GM04504 (cell line): ENCODE results near the gene DDX25.
A peak's percentile ranks its signal among the peaks of the same experiment; 100 is the strongest.

Experiments
- DNase-seq: peaks from one replicate; pipeline ENCODE4 v3.0.0-alpha.2; 2012; ENCODE audit warnings: low read depth

The DDX25 gene

GRCh38 chr11:125950696-125951651 lies 46.7 kb downstream of the DDX25 start:
- peak; percentile 19 for DNase-seq

- DNase-seq: no peak
These were observed 47.4 kb downstream of the DDX25 start for GRCh38 chr11:125951731-125952130.

GRCh38 chr11:125952559-125952958 lies 48.3 kb downstream of the DDX25 start:
- no peak for DNase-seq

GRCh38 chr11:125952973-125953372 lies 48.7 kb downstream of the DDX25 start:
- no peak for DNase-seq

GRCh38 chr11:125953401-125953935 lies 49.2 kb downstream of the DDX25 start:
- DNase-seq: no peak

GRCh38 chr11:125954123-125954944 lies 50.0 kb downstream of the DDX25 start:
- DNase-seq: no peak

- DNase-seq: no peak
These were observed 50.8 kb downstream of the DDX25 start for GRCh38 chr11:125954945-125955640.

- DNase-seq: no peak
These were observed 51.5 kb downstream of the DDX25 start for GRCh38 chr11:125955856-125956255.

GRCh38 chr11:125956391-125957134 lies 52.3 kb downstream of the DDX25 start:
- DNase-seq: no peak

GRCh38 chr11:125957618-125958332 lies 53.5 kb downstream of the DDX25 start:
- DNase-seq: no peak

GRCh38 chr11:125958872-125959400 lies 54.6 kb downstream of the DDX25 start:
- no peak for DNase-seq

GRCh38 chr11:125959511-125959910 lies 55.2 kb downstream of the DDX25 start:
- DNase-seq: no peak

GRCh38 chr11:125959931-125960330 lies 55.6 kb downstream of the DDX25 start:
- no peak for DNase-seq

- no peak for DNase-seq
These were observed 56.5 kb downstream of the DDX25 start for GRCh38 chr11:125960771-125961170.

- DNase-seq: no peak
These were observed 63.2 kb downstream of the DDX25 start for GRCh38 chr11:125967515-125967914.

GRCh38 chr11:125968354-125968753 lies 64.0 kb downstream of the DDX25 start:
- no peak for DNase-seq

- no peak for DNase-seq
These were observed 67.3 kb downstream of the DDX25 start for GRCh38 chr11:125971618-125972017.

GRCh38 chr11:125974284-125974683 lies 70.0 kb downstream of the DDX25 start:
- DNase-seq: no peak

GRCh38 chr11:125975634-125976033 lies 71.3 kb downstream of the DDX25 start:
- DNase-seq: no peak

GRCh38 chr11:125976156-125976555 lies 71.8 kb downstream of the DDX25 start:
- DNase-seq: no peak
